Mesenchymal stem cell (in vitro differentiated cells and primary cell): ENCODE results near the gene ACMSD.
"Not testable (repeated sequence)": the region's sequence is repeated elsewhere in the genome, so short reads cannot be mapped to it uniquely, and the experiment has no call there.

Experiments used
- DNase-seq: peaks from one replicate; pipeline ENCODE4 v3.0.0-alpha.2; 2013
- H2AFZ ChIP-seq: one replicate; pipeline ENCODE4 v1.6.1; 2013; ENCODE audit warnings: low read depth, mild to moderate bottlenecking, control low read depth, inconsistent platforms, low read length, moderate library complexity
- H2AK5ac ChIP-seq: 2 replicates; pipeline ENCODE4 v1.6.1; 2013; ENCODE audit warnings: low read length, moderate library complexity, mild to moderate bottlenecking, inconsistent platforms; ENCODE audit not compliant: severe bottlenecking
- H2BK120ac ChIP-seq: one replicate; pipeline ENCODE4 v1.6.1; 2013; ENCODE audit warnings: low read depth, mild to moderate bottlenecking, inconsistent platforms, low read length, moderate library complexity
- H2BK12ac ChIP-seq, 2 experiments: one replicate each; pipeline ENCODE4 v1.6.1; 2013; ENCODE audit warnings: inconsistent platforms in 2 of 2, low read length in 2 of 2, mild to moderate bottlenecking in 2 of 2, moderate library complexity in 2 of 2, control low read depth in 1 of 2
- H2BK15ac ChIP-seq: one replicate; pipeline ENCODE4 v1.6.1; 2013; ENCODE audit warnings: mild to moderate bottlenecking, low read depth, inconsistent platforms; ENCODE audit not compliant: poor library complexity, severe bottlenecking
- H2BK5ac ChIP-seq: 2 replicates; pipeline ENCODE4 v1.6.1; 2013; ENCODE audit warnings: low read depth, mild to moderate bottlenecking, low read length, control low read depth, inconsistent platforms; ENCODE audit not compliant: poor library complexity, severe bottlenecking
- H3K14ac ChIP-seq, 2 experiments: one replicate each; pipeline ENCODE4 v1.6.1; 2013; ENCODE audit warnings: inconsistent platforms in 2 of 2, low read length in 2 of 2, control low read depth in 1 of 2, mild to moderate bottlenecking in 1 of 2, moderate library complexity in 1 of 2
- H3K18ac ChIP-seq, 2 experiments: one replicate each; pipeline ENCODE4 v1.6.1; 2013; ENCODE audit warnings: inconsistent platforms in 2 of 2, low read length in 2 of 2, control low read depth in 1 of 2, low read depth in 1 of 2, mild to moderate bottlenecking in 1 of 2
- H3K23ac ChIP-seq, 2 experiments: one replicate each; pipeline ENCODE4 v1.6.1; 2013; ENCODE audit warnings: inconsistent platforms in 2 of 2, low read length in 2 of 2, mild to moderate bottlenecking in 2 of 2, moderate library complexity in 2 of 2, control low read depth in 1 of 2
- H3K27ac ChIP-seq: 2 replicates; pipeline ENCODE4 v1.5.1; 2013; ENCODE audit warnings: mild to moderate bottlenecking, moderate library complexity, low read length, control low read depth, inconsistent platforms; ENCODE audit not compliant: poor library complexity, severe bottlenecking
- H3K27me3 ChIP-seq, 2 experiments: 2 replicates each; pipeline versions ENCODE4 v1.6.1 to v1.7.0; 2013; ENCODE audit warnings: low read length in 2 of 2, mild to moderate bottlenecking in 2 of 2, moderate library complexity in 2 of 2, control low read depth in 1 of 2, inconsistent platforms in 1 of 2; ENCODE audit not compliant: control insufficient read depth in 1 of 2, insufficient read depth in 1 of 2
- H3K36me3 ChIP-seq, 2 experiments: 2 replicates each; pipeline versions ENCODE4 v1.6.1 to v1.7.0; 2013; ENCODE audit warnings: low read length in 2 of 2, control low read depth in 1 of 2, inconsistent platforms in 1 of 2, low read depth in 1 of 2, mild to moderate bottlenecking in 1 of 2; ENCODE audit not compliant: insufficient read depth in 2 of 2, control insufficient read depth in 1 of 2
- H3K4ac ChIP-seq, 2 experiments: one replicate each; pipeline ENCODE4 v1.6.1; 2013; ENCODE audit warnings: inconsistent platforms in 2 of 2, low read length in 2 of 2, mild to moderate bottlenecking in 2 of 2, moderate library complexity in 2 of 2, control low read depth in 1 of 2, low read depth in 1 of 2
- H3K4me1 ChIP-seq: 2 replicates; pipeline ENCODE4 v1.6.1; 2013; ENCODE audit warnings: low read depth, low read length, control low read depth; ENCODE audit not compliant: control insufficient read depth, insufficient read depth
- H3K4me2 ChIP-seq: 2 replicates; pipeline ENCODE4 v1.6.1; 2013; ENCODE audit warnings: low read length, mild to moderate bottlenecking, inconsistent platforms; ENCODE audit not compliant: poor library complexity, severe bottlenecking
- H3K4me3 ChIP-seq, 2 experiments: 2 replicates each; pipeline versions ENCODE4 v1.5.1 to v1.7.0; 2013; ENCODE audit warnings: low read length in 2 of 2, mild to moderate bottlenecking in 2 of 2, control low read depth in 1 of 2, low read depth in 1 of 2; ENCODE audit not compliant: insufficient read depth in 1 of 2
- H3K79me1 ChIP-seq: replicated peaks from 2 replicates; pipeline ENCODE4 v1.6.1; 2013; ENCODE audit warnings: mild to moderate bottlenecking, control low read depth, low read length, inconsistent platforms; ENCODE audit not compliant: poor library complexity, severe bottlenecking
- H3K9ac ChIP-seq: 2 replicates; pipeline ENCODE4 v1.7.0; 2013; ENCODE audit warnings: mild to moderate bottlenecking, low read length, moderate library complexity
- H3K9me3 ChIP-seq: 2 replicates; pipeline ENCODE4 v1.7.0; 2013; ENCODE audit warnings: mild to moderate bottlenecking, low read length; ENCODE audit not compliant: control insufficient read depth
- H4K8ac ChIP-seq: one replicate; pipeline ENCODE4 v1.6.1; 2013; ENCODE audit warnings: inconsistent platforms, mild to moderate bottlenecking, low read length, moderate library complexity
- H4K91ac ChIP-seq: one replicate; pipeline ENCODE4 v1.6.1; 2013; ENCODE audit warnings: mild to moderate bottlenecking, low read length, inconsistent platforms
- WGBS: methylation state at CpG from one replicate; pipeline ENCODE4 v1.1.7; 2013; ENCODE audit warnings: mixed read lengths; 5-methylcytosine and 5-hydroxymethylcytosine counted together

The ACMSD gene

DNA sequence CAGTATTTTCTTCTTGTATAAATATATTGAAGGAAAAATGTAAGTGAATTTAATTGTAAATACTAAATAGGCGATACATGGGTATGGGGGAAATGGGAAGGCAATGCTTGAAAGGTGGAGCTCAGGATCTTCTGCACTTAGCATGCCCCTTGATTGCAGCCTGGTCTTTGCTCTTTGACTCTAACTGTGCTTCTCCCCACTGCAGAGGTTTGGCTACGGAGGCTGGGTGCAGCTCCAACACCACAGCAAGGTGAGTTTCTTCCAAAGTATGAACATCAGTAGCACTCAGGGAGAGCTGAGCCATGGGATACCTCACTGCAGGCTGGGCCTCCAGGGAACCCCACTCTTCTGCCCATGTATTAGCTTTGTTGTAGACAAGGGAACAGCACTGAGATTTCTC, 6.6 kb downstream of the ACMSD start:
- peak overlapping the region; percentile 94 for H3K27ac ChIP-seq
- no peak overlapping the region for H3K4me3 ChIP-seq
- H3K27me3 ChIP-seq: peaks cover 0 to 10% of the 10 kb centered on the region in 2 experiments
- H3K4ac ChIP-seq: no peak overlapping the region
- H3K18ac ChIP-seq: no peak overlapping the region
- H3K14ac ChIP-seq: no peak overlapping the region
- no peak overlapping the region for H2BK12ac ChIP-seq
- H4K8ac ChIP-seq: no peak overlapping the region
- no peaks in the 10 kb centered on the region for H3K9me3 ChIP-seq
- H2AK5ac ChIP-seq: peak overlapping the region; percentile 50
- no peak overlapping the region for H4K91ac ChIP-seq
- peak overlapping the region; percentile 53 for H2BK5ac ChIP-seq
- H3K23ac ChIP-seq: no peak overlapping the region
- H2AFZ ChIP-seq: no peak overlapping the region
- no peaks in the 10 kb centered on the region for H3K36me3 ChIP-seq
- 93% methylated on average over 2 of the region's 2 CpGs for WGBS
- H3K9ac ChIP-seq: no peak overlapping the region
- no peak overlapping the region for H2BK120ac ChIP-seq
- H2BK15ac ChIP-seq: no peak overlapping the region
- peaks cover 15% of the 10 kb centered on the region for H3K4me1 ChIP-seq
- DNase-seq: no peak
- no peaks in the 10 kb centered on the region for H3K79me1 ChIP-seq
- H3K4me2 ChIP-seq: no peak overlapping the region

DNA sequence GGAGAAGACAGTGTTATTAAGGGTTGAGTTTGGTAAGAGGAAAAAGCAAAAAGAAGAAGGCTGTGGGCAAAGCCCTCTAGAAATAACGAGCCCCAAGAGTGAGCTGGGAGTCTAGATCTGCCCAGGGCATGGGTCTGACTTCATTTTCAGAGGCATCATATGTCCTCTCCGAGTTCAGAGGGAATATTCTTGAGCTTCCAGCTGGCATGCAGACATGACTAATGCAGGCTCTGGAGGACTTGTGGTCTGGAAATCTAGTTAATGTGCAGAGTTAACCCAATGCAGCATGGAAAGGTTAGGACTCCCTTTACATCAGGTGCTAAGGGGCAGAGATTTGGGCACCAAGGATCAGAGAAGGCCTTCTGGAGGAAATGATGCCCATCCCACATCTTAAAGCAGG, 7.3 kb downstream of the ACMSD start:
- Histone ChIP-seq H2AK5ac (no peak overlapping the region), H3K4me2 (no peak overlapping the region), H3K79me1 (no peaks in the 10 kb centered on the region), H2BK5ac (peak overlapping the region; percentile 48), H3K9ac (no peak overlapping the region), H2BK12ac (no peak overlapping the region), H3K9me3 (no peaks in the 10 kb centered on the region), H3K27me3 (peaks cover 0 to 10% of the 10 kb centered on the region in 2 experiments), H3K36me3 (no peaks in the 10 kb centered on the region), H3K27ac (peak overlapping the region; percentile 94), H3K4ac (no peak overlapping the region), H2AFZ (no peak overlapping the region), H3K23ac (no peak overlapping the region), H3K14ac (no peak overlapping the region), H3K4me1 (peaks cover 11% of the 10 kb centered on the region), H4K8ac (no peak overlapping the region), H2BK15ac (no peak overlapping the region), H3K4me3 (no peak overlapping the region), H4K91ac (no peak overlapping the region), H3K18ac (no peak overlapping the region), H2BK120ac (no peak overlapping the region)
- peak; percentile 28 for DNase-seq
- WGBS: 49% methylated on average over 2 of the region's 2 CpGs

DNA sequence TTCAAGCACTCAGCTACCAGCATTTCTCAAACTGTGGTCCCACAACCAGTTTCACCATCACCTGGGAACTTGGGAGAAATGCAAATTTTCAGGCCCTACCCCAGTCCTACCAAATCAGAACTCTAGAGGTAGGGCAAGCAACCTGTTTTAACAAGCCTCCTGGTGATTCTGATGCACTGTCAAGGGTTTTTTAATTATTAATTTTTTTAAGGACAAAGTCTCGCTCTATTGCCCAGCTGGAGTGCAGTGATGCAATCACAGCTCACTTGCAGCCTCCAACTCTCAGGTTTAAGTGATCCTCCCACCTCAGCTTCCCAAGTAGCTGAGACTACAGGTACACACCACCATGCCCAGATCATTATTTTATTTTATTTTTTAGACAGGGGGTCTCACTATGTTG, 7.8 kb downstream of the ACMSD start:
- peak overlapping the region; percentile 80 for H2AK5ac ChIP-seq
- WGBS: 100% methylated on average over 1 of the region's 1 CpG
- no peak overlapping the region for H4K91ac ChIP-seq
- no peaks in the 10 kb centered on the region for H3K36me3 ChIP-seq
- H3K27ac ChIP-seq: peak overlapping the region; percentile 94
- H3K9ac ChIP-seq: no peak overlapping the region
- peaks cover 0 to 10% of the 10 kb centered on the region in 2 experiments for H3K27me3 ChIP-seq
- no peak overlapping the region for H2BK15ac ChIP-seq
- no peak overlapping the region for H2BK12ac ChIP-seq
- H2BK5ac ChIP-seq: no peak overlapping the region
- DNase-seq: no peak
- no peak overlapping the region for H2BK120ac ChIP-seq
- no peak overlapping the region for H3K4me2 ChIP-seq
- no peak overlapping the region for H4K8ac ChIP-seq
- H3K9me3 ChIP-seq: no peaks in the 10 kb centered on the region
- H3K18ac ChIP-seq: no peak overlapping the region
- no peak overlapping the region for H3K4ac ChIP-seq
- no peak overlapping the region for H3K23ac ChIP-seq
- no peak overlapping the region for H2AFZ ChIP-seq
- no peaks in the 10 kb centered on the region for H3K79me1 ChIP-seq
- H3K4me1 ChIP-seq: peaks cover 11% of the 10 kb centered on the region
- no peak overlapping the region for H3K14ac ChIP-seq
- no peak overlapping the region for H3K4me3 ChIP-seq

DNA sequence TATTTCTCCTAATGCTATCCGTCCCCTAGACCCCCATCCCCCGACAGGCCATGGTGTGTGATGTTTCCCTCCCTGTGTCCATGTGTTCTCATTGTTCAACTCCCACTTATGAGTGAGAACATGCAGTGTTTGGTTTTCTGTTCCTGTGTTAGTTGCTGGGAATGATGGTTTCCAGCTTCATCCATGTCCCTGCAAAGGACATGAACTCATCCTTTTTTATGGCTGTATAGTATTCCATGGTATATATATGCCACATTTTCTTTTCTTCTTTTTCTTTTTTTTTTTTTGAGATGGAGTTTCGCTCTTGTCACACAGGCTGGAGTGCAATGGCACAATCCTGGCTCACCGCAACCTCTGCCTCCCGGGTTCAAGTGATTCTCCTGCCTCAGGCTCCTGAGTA, 9.2 kb downstream of the ACMSD start:
- not testable (repeated sequence) for H3K4ac ChIP-seq, H2BK5ac ChIP-seq, H3K18ac ChIP-seq, H3K9ac ChIP-seq, H2AK5ac ChIP-seq, H4K91ac ChIP-seq, H3K14ac ChIP-seq, H4K8ac ChIP-seq, H3K4me2 ChIP-seq, H3K4me3 ChIP-seq, DNase-seq, H3K23ac ChIP-seq, H3K27ac ChIP-seq, H3K79me1 ChIP-seq, H3K9me3 ChIP-seq, H2BK120ac ChIP-seq, H3K36me3 ChIP-seq, H2AFZ ChIP-seq, H2BK15ac ChIP-seq, H2BK12ac ChIP-seq
- Histone ChIP-seq H3K27me3 (peaks cover 0 to 10% of the 10 kb centered on the region in 2 experiments), H3K4me1 (peaks cover 13% of the 10 kb centered on the region)
- WGBS: 89% methylated on average over 3 of the region's 5 CpGs
